ENCODE data around the gene CEP97. TPM values are rescaled to one million over a fixed set of nuclear protein-coding genes. Genes with fewer than 3 reads are reported as not detected.
"Not testable (repeated sequence)": the region's sequence is repeated elsewhere in the genome, so short reads cannot be mapped to it uniquely, and the experiment has no call there.

Gene CEP97
- total RNA-seq, 2 donors from 2014 or later, result 7.2 to 9.9 TPM

DNA sequence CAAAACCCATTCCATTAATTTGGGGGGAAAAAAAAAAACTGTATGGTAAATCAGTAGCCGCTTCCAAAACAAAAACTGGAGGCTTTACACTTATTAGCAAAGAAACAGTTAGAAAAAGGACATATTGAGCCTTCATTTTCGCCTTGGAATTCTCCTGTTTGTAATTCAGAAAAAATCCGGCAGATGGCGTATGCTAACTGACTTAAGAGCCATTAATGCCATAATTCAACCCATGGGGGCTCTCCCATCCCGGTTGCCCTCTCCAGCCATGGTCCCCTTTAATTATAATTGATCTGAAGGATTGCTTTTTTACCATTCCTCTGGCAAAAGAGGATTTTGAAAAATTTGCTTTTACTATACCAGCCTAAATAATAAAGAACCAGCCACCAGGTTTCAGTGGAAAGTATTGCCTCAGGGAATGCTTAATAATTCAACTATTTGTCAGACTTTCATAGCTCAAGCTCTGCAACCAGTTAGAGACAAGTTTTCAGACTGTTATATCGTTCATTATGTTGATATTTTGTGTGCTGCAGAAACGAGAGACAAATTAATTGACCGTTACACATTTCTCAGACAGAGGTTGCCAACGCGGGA, 28.5 kb upstream of the CEP97 start:
- intact Hi-C loops (cut with DNase I), result no loop called here
- DNase-seq (ENCODE audit: low spot score), result no peak

DNA sequence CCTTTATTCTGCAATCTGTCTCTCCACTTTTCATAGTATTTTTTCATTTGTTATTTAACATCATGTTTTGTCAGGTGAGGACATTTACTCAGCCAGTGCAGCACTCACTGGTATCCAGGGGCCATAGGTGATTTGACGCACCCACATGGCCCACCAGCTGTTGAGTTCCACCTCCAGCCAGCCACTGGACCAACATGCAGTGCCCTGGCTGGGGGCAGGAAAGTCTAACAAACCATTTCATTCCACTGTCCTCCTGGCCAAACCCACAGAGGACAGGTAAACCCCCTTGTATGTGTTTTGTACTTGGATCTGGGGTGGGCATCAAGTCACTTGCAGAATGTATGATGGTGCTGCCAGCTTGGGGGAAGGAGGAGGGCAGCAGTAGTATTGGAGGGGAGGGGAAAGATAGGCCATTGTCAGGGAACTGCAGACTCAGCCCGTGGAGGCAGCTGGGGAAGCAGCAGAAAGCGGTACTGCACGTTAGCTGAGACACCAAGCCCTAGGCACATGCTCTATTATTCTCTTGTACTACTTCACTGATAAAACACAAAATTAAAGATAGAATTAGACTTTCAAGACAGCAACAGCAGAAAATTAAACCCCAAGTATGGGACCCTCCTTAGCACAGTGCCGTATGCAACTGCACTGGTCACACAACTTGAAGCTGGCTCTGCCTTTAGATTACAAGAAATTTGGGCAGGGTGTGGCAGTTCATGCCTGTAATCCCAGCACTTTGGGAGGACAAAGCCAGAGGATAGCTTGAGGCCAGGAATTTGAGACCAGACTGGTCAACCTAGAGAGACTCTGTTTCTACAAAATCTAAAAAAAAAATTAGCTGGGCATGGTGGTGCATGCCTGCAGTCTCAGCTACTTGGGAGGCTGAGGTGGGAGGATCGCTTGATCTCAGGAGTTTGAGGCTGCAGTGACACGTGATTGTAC, 22.4 kb upstream of the CEP97 start:
- intact Hi-C loops (cut with DNase I), result no loop called here

DNA sequence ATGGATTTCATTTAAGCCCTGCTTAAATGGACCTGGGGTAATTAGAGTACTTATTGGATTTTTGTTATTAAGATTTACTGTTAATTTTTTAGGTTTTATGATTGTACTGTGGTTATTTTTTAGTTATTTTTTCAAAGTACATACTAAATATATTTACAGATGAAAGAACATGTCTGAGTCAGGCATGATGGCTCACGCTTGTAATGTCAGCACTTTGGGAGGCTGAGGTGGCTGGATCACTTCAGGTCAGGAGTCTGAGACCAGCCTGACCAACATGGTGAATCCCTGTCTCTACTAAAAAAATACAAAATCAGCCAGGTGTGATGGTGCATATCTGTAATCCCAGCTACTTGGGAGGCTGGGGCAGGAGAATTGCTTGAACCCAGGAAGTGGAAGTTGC, 21.7 kb upstream of the CEP97 start:
- no peak for DNase-seq (ENCODE audit: low spot score)
- intact Hi-C loops (cut with DNase I), result no loop called here

More for the DNA sequence above, 22.4 kb upstream of the CEP97 start:
- DNase-seq (ENCODE audit: low spot score), result no peak

DNA sequence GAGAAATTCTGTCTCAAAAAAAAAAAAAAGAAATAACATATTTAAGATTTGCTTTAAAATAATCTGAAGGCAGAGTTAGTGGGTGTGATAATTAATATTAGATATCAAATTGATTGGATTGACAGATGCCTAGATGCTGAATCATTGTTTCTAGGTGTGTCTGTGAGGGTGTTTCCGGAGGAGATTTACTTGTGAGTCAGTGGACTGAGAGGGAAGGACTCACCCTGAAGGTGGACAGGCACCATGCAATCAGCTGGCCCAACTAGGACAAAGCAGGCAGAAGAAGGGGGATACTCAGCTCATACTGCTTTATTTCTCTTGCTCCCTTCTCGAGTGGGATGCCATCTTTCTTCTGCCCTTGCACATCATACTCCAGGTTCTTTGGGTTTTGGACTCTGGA, 21.2 kb upstream of the CEP97 start:
- intact Hi-C loops (cut with DNase I), result no loop called here
- no peak for DNase-seq (ENCODE audit: low spot score)

DNA sequence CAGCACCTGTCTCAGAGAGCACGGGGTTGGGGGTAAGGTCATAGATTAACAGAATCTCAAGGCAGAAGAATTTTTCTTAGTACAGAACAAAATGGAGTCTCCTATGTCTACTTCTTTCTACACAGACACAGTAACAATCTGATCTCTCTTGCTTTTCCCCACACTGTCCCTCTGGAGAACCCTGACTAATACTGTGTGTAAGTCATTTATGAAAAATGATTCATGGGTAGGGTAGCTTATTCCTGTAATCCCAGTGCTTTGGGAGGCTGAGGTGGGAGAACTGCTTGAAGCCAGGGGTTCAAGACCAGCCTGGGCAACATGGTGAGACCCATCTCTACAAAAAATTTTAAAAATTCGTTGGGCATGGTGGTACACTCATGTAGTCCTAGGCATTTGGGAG, 19.8 kb upstream of the CEP97 start:
- DNase-seq (ENCODE audit: low spot score); intact Hi-C loops (cut with DNase I): not testable (repeated sequence)

DNA sequence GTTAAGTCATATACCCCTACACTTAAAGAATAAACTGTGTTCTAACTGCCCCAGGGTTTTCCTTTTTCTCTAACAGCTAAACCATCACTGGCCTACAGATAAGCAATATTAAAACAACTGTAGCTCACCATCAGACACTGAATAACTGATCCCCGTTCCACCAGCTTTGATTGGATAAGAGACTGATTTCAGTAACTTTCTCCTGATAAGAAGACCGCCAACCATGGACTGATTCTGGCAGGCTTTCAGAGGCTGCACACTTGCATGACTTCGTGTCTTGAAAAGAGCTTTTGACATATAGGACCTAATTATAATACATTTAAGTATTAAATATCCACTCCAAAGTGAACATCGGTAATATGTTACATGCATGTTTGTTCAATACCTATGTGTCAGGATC, 15.3 kb upstream of the CEP97 start:
- intact Hi-C loops (cut with DNase I), result no loop called here
- no peak for DNase-seq (ENCODE audit: low spot score)

DNA sequence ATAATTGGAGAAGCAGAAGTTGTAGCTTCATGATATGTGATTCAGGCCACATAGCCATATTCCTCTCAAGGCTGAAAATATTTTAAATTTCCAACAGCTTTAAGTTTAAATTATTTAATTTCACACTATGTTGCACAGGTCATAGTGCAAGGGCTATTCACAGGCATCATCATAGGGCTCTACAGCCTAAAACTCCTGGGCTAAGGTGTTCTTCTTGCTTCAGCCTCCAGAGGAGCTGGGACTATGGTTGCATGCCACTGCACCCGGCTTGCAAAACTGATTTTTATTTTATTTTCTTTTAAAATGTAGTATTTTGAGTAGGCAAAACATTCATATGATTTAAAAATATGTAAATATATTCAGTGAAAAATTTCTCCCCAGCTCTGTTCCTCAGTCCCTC, 6.0 kb upstream of the CEP97 start:
- intact Hi-C loops (cut with DNase I), result no loop called here
- DNase-seq (ENCODE audit: low spot score), result no peak

DNA sequence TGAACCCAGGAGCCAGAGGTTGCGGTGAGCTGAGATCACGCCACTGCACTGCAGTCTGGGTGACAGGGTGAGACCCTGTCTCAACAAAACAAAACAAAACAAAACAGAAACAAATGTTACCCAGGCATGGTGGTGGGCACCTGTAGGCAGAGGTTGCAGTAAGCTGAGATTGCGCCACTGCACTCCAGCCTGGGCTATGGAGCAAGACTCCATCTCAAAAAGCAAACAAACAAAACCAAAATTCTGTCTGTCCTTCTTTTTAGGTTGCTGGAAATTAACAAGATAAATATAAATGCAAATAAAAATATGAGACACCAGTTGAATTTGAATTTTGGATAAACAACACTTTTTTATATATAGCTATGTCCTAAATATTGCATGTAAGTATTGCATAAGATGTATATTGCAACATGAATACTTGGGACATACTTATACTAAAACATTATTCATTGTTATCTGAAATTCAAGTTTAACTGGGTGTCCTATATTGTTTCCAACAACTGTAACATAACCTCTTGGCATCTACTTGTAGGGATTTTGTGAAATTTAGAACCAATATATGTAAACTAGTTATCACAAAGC, 4.7 kb upstream of the CEP97 start:
- intact Hi-C loops (cut with DNase I), result no loop called here
- DNase-seq (ENCODE audit: low spot score), result no peak

DNA sequence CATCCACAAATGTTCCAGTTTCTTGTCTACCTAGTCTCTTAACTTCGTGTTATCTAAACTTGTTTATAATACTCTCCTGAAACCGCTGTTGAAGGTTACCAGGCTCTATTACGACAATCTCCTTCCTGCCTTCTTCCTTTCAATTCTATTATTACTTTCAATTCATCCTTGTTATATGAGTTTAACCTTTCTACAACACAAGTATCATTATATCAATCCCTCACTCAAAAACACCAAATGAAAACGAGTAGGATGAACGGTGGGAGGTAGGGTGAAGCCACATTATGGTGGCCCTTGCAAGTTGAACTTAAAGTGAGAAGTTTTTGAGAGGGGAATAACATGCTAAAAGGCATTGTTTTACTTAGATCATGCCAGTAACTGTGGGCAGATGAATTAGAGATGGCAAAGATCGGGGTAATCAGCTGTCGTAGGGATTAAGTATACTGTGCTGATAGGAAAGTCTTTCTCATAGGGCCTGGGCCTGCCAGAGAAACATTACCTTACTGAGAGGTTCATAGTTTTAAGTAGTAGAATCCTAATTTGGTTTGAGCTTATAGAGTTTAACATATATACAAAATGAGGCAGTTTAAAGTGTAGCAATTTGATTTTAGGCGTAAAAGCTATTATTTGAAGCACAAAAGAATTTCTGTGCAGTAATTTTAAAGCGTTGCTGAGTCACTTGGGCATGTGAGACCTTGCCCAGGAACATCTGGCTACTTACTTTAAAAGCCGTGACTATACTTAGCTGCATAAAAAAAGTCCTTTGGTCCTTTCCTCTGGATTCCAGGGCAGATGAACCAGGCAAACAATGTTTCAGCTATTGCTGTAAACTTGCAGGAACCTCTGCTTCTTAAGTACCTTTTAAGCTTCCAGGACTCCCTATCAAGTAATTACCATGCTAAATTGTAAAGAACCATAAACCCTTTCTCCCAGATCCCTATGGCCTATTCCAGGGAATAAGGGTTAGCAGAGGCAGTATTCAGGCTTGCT, 3.3 kb upstream of the CEP97 start:
- intact Hi-C loops (cut with DNase I), result no loop called here
- DNase-seq (ENCODE audit: low spot score), result no peak

DNA sequence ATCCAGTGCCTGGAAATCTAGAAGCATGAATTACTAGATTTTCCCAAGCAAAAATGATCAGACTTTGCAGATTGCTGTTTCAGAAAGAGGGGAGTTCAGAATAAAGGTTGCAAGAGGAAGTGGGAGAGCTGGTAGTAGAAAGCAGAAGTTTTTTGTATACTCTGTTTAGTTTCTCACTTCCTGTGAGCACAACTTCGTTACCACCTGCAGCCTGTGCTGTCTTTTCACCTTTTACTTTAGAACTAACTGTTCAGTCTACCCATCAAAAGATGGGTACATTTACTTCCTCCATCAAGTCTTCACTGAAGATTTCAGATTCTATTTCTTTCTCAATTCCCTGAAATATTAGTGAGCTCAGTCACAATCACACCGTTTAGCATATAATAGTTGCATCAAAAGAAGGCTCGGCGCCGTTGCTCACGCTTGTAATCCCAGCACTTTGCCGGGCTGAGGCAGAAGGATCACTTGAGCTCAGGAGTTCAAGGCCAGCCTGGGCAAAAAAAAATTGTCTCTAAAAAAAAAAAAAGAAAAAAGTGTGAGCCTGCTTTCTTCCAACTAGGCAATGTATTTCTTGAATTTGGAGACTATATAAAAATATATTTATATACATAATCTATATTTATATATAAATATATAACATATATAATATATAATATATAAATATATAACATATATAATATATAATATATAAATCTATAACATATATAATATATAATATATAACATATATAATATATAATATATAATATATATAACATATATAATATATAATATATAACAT, 1.8 kb upstream of the CEP97 start:
- DNase-seq (ENCODE audit: low spot score), result no peak
- intact Hi-C loops (cut with DNase I), result no loop called here

DNA sequence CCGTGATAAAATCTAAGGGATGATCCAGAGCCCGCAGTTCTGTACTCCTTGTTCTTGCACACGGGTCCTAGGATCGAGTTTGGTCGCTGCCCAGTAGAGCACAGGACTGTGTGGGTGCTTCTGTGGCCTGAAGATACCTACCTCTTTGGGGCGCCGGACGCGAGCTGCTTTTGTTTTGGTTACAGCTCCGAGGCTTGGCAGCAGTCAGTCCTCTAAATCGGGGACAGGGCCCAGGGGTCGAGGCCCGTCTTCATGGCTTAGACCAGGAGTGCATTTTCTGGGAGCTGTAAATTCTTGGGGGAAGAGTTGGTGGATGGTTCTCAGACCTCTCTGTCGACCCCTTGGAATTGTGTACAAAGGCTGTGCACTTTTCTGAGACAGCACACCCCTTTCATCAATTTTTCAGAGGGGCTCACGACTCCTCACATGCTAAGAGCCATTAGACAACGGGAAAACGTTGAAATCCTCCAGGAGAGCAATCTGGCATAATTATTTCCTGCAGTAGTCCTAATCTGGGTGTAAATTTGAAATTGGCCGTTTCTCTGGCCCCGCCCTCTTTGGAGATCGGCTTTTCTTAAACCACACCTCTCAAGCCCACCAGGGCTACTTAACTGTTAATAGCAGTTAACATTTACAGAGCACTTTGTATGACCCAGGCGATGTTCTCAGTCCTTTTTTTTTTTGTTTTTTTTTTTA, 928 bp downstream of the CEP97 start:
- intact Hi-C loops (cut with DNase I), result no loop called here
- no peak for DNase-seq (ENCODE audit: low spot score)

DNA sequence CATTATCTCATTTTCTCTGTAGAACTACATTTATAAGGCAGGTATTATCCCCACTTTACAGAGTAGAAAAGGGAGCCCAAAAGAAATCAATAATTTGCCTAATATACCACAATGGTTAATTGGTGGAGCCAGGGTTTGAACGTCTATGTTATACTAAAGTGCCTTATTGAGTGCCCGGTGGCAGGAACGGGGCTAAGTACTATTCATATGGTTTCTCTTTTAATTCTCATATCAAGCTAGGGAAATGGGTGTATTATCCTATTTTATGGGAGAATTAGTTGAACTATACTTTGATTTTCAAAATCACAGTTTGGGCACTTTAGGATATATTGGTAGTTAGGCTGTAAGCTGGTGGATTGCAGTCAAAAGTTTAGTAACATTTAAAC, 1.5 kb downstream of the CEP97 start:
- DNase-seq (ENCODE audit: low spot score), result no peak
- intact Hi-C loops (cut with DNase I), result no loop called here

DNA sequence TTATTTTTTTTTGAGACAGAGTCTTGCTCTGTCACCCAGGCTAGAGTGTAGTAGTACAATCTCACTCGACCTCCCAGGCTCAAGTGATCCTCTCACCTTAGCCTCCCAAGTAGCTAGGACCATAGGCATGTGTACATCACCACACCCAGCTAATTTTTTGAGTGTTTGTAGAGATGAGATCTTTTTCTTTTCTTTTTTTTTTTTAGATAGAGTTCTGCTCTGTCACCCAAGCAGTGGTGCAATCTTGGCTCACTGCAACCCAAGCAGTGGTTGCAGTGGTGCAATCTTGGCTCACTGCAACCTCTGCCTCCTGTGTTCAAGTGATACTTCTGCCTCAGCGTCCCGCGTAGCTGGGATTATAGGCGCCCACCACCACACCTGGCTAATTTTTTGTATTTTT, 5.2 kb downstream of the CEP97 start:
- no peak for DNase-seq (ENCODE audit: low spot score)
- intact Hi-C loops (cut with DNase I), result no loop called here

DNA sequence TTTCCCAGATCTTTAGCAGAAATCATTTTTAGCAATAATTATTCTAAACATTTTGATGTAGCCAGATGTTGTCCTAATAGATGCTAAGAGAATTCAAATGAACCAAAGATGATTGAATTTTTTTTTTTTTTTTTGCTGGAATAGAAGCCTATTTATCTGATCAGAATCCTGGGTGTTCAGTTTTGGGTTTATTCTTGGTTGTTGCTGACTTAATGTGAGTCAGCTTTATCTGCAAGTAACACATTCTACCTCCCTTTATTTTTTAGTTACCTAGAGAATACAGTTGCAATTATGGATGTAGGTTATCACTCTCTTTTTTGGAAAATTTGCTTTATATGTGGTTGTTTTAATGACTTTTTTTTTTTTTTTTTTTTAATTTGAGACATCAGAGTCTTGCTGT, 6.4 kb downstream of the CEP97 start:
- intact Hi-C loops (cut with DNase I), result no loop called here
- DNase-seq (ENCODE audit: low spot score), result no peak

DNA sequence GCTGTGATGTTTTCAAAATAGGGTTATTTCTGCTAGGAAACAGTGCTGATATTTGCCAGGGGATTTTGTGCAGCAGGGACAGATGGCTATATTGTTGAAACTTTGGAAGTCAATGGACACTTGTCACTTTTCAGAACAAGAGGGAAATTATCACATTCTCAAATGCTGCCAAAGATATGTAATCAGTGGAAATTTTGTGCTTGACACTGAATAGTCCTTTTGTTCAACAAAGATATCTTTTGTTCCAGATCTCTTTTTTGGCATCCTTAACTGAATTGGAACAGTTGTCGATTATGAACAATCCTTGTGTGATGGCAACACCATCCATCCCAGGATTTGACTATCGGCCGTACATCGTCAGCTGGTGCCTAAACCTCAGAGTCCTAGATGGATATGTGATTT, 7.8 kb downstream of the CEP97 start:
- DNase-seq (ENCODE audit: low spot score), result no peak
- intact Hi-C loops (cut with DNase I), result no loop called here

DNA sequence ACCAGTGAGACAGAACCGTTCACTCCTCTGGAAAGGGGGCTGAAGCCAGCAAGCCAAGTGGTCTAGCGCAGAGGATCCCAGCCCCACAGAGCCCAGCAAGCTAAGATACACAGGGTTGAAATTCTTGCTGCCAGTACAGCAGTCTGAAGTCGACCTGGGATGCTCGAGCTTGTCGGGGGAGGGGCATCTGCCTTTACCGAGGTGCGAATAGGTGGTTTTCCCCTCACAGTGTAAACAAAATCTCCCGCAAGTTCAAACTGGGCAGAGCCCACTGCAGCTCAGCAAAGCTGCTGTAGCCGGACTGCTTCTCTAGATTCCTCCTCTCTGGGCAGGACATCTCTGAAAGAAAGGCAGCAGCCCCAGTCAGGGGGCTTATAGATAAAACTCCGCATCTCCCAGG, 11.4 kb downstream of the CEP97 start:
- intact Hi-C loops (cut with DNase I), result no loop called here
- no peak for DNase-seq (ENCODE audit: low spot score)

DNA sequence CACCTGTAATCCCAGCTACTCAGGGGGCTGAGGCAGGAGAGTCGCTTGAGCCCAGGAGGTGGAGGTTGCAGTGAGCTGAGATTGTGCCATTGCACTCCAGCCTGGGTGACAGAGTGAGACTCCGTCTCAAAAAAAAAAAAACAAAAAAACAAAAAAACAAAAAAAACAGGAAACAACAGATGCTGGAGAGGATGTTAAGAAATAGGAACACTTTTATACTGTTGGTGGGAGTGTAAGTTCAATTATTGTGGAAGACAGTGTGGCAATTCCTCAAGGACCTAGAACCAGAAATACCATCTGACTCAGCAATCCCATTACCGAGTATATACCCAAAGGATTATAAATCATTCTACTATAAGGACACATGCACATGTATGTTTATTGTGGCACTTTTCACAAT, 17.5 kb downstream of the CEP97 start:
- intact Hi-C loops (cut with DNase I); DNase-seq (ENCODE audit: low spot score): not testable (repeated sequence)

DNA sequence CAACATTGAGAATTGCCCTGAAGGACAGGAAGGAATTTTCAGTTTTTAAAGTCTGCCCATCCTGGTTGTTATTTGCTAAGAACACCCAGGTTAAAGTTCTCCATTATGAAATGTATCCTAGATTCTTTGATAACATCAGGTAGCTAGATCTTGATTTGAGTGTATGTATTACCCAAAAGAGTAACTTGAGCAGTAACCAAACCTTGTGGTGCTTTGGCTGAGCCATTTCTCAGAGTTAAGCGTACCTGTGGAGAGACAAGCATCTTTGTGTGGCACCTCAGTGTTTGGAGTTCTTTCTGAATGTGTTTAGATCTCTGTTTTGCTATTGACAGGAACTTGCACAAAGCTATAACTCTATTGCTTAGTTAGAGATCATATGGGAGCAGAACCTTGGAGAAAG, 20.4 kb downstream of the CEP97 start:
- intact Hi-C loops (cut with DNase I), result no loop called here

More for the DNA sequence above, 20.4 kb downstream of the CEP97 start:
- DNase-seq (ENCODE audit: low spot score), result no peak

Measured in posterior vena cava (tissue), 2 donors.